Type B pancreatic cell (in vitro differentiated cells): ENCODE results near the gene PRELP. TPM values are rescaled to one million over a fixed set of nuclear protein-coding genes. Genes with fewer than 3 reads are reported as not detected.
"Not testable (repeated sequence)": the region's sequence is repeated elsewhere in the genome, so short reads cannot be mapped to it uniquely, and the experiment has no call there.

ENCODE experiments used
- DNase-seq: peaks from one replicate; pipeline ENCODE4 v3.0.0; 2021; ENCODE audit warnings: mixed read lengths; ENCODE audit not compliant: unreplicated experiment; ENCODE audit errors: extremely low spot score
- H3K27ac Mint-ChIP-seq: 2 replicates; pipeline ENCODE4 v1.8.0; 2021; ENCODE audit warnings: mild to moderate bottlenecking, mixed read lengths
- H3K27me3 Mint-ChIP-seq: 2 replicates; pipeline ENCODE4 v1.8.0; 2021; ENCODE audit warnings: mixed read lengths
- H3K36me3 Mint-ChIP-seq: 2 replicates; pipeline ENCODE4 v1.8.0; 2021; ENCODE audit warnings: mixed read lengths
- H3K4me1 Mint-ChIP-seq: one replicate; pipeline ENCODE4 v1.8.0; 2021; ENCODE audit warnings: mixed read lengths; ENCODE audit not compliant: unreplicated experiment
- H3K4me3 Mint-ChIP-seq: 2 replicates; pipeline ENCODE4 v1.8.0; 2021; ENCODE audit warnings: mild to moderate bottlenecking, mixed read lengths
- H3K9me3 Mint-ChIP-seq: 2 replicates; pipeline ENCODE4 v1.8.0; 2021; ENCODE audit warnings: mixed read lengths
- total RNA-seq: library from RNA; stranded (reverse); gene quantifications from 2 replicates; pipeline ENCODE4 v1.2.1, GENCODE V29; 2021; ENCODE audit warnings: low replicate concordance
- TF ChIP-seq, protein P1 (sequence below): fragments of 200-600 bp; sonication (generic); conservative IDR thresholded peaks from 2 replicates; pipeline ENCODE4 v1.5.0; 2021; ENCODE audit warnings: antibody characterized with exemption, mild to moderate bottlenecking

PRELP gene
- total RNA-seq, 1 donor from 2014 or later: 1.1 TPM

DNA sequence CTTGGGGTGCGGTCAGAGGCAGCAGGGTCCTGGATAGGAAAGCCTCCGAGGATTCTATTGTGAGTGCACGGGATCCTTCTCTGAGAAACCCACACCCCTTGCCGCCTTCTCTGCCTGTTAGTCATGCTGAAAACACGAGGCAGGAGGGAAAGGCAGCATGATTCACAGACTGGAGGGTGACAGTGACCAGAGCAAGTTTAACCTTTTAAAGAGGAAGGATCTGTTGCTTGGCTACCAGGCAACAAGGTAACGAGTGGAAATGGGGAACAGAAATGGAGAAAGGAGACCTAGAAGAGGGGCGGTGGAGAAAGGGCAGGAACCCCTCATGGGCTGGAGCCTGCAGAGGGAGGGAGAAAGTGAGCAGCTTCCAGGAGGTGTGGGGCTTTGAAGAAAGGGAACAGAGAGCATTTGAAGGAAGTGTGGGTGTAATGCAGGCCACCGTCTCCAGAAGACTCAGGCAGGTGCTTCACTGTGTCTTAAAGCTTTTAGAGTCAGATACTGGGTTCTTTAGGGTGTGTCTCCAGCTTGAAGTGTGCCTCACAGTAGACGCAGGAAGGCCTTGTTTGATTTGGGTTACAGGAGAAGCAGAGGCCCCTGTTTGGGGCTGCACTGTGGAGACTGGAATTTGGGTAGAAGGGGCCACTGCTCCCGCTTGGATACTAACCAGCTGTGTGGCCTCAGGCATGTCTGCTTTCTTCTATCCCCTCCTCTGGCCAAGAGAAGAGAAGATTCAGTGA is 37.4 kb downstream of the PRELP start:
- no peaks in the 10 kb centered on the region for H3K9me3 Mint-ChIP-seq
- peak overlapping the region; percentile 98 for H3K27ac Mint-ChIP-seq
- H3K36me3 Mint-ChIP-seq: no peaks in the 10 kb centered on the region
- H3K4me3 Mint-ChIP-seq: peak overlapping the region; percentile 74
- peaks cover 82% of the 10 kb centered on the region for H3K4me1 Mint-ChIP-seq
- TF ChIP-seq, protein P1, sequence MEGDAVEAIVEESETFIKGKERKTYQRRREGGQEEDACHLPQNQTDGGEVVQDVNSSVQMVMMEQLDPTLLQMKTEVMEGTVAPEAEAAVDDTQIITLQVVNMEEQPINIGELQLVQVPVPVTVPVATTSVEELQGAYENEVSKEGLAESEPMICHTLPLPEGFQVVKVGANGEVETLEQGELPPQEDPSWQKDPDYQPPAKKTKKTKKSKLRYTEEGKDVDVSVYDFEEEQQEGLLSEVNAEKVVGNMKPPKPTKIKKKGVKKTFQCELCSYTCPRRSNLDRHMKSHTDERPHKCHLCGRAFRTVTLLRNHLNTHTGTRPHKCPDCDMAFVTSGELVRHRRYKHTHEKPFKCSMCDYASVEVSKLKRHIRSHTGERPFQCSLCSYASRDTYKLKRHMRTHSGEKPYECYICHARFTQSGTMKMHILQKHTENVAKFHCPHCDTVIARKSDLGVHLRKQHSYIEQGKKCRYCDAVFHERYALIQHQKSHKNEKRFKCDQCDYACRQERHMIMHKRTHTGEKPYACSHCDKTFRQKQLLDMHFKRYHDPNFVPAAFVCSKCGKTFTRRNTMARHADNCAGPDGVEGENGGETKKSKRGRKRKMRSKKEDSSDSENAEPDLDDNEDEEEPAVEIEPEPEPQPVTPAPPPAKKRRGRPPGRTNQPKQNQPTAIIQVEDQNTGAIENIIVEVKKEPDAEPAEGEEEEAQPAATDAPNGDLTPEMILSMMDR: no peak
- DNase-seq: no peak
- H3K27me3 Mint-ChIP-seq: no peaks in the 10 kb centered on the region

GRCh38 chr1:203513585-203514031 is 38.0 kb downstream of the PRELP start:
- no peak for DNase-seq
- peak overlapping the region; percentile 98 for H3K27ac Mint-ChIP-seq
- H3K36me3 Mint-ChIP-seq: no peaks in the 10 kb centered on the region
- H3K4me1 Mint-ChIP-seq: peaks cover 80% of the 10 kb centered on the region
- TF ChIP-seq, protein P1: no peak
- H3K4me3 Mint-ChIP-seq: peak overlapping the region; percentile 74
- H3K9me3 Mint-ChIP-seq: no peaks in the 10 kb centered on the region
- H3K27me3 Mint-ChIP-seq: no peaks in the 10 kb centered on the region

DNA sequence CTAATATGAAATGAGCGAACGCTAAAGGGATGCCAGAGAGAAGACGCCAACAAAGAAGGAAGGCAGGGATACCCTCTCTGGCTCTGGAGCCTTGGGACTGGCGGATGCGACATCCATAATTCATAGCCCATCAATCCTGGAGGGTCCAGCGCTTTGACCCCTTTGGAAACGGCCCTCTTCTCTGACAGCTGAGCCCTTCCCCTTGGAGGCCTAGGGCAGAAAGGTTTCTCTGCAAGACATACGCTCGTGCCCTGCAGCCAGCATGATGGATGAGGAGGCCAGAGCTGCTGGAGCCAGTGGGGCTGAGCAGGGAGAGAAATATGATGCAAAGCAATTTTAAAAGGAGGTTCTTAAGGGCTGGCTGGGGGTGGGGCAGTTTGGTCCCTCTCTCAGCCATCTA is 40.6 kb downstream of the PRELP start:
- Mint-ChIP-seq H3K4me1 (peaks cover 85% of the 10 kb centered on the region), H3K27me3 (no peaks in the 10 kb centered on the region), H3K27ac (peak overlapping the region; percentile 91), H3K36me3 (no peaks in the 10 kb centered on the region), H3K4me3 (peak overlapping the region; percentile 64), H3K9me3 (no peaks in the 10 kb centered on the region)
- TF ChIP-seq, protein P1: no peak
- no peak for DNase-seq

DNA sequence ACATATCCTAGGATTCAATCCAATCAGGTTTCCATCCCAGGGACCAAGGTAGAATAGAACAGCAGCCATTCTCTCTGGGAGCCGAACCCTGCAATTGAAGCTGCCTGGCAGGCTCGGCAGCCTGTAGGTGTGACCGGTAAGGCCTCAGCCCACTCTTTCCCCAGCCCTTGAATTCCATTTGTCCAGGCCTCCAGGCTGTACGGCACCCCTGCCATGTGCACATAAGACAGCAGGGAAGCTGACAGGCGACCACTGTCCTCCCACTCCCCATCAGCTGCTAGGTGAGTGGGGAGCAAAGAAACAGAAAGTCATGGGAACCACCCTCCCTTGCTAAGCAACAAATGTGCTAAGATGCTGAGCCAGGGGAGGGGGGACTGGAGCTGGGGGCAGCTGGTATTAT is 41.3 kb downstream of the PRELP start:
- Mint-ChIP-seq H3K36me3 (no peaks in the 10 kb centered on the region), H3K27ac (peak overlapping the region; percentile 91), H3K27me3 (no peaks in the 10 kb centered on the region)

DNA sequence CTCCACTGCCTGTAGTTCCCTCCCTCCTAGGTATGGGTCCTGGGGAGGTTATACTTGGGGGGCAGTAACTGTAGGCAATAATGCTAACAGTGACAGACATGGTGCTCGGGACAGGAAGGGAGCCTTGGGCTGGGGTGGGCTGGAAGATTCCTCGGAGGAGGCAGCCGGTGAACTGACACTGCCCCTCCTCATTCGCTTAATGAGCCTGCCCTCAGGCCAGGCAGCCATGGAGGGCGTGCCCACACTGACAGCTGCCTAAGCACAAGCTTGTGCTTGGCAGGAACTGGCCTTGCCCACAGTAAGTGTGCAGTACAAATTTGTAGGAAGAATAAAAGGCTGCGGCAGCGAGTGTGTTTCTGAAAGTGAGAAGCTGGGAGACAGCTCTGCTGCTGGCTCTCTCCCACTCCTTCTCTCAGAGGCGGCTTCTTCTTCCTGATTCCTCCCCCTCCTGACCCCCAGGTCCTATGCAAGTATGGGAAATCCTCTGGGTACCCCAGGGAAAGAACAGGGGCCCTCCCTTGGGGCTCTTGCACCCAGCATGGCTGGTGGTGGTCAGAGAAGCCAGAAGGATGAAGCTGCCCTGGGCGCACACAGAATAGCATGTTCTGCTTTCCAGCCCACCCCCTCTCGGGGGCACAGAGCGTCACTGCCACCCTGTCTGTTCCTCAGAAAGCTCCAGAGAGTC is 42.0 kb downstream of the PRELP start:
- Mint-ChIP-seq H3K27me3 (no peaks in the 10 kb centered on the region), H3K4me3 (peak overlapping the region; percentile 68), H3K27ac (peak overlapping the region; percentile 91), H3K36me3 (no peaks in the 10 kb centered on the region), H3K4me1 (peaks cover 85% of the 10 kb centered on the region), H3K9me3 (no peaks in the 10 kb centered on the region)
- no peak for DNase-seq
- TF ChIP-seq, protein P1: no peak

More for the DNA sequence above, 41.3 kb downstream of the PRELP start:
- Mint-ChIP-seq H3K4me3 (peak overlapping the region; percentile 68), H3K4me1 (peaks cover 85% of the 10 kb centered on the region), H3K9me3 (no peaks in the 10 kb centered on the region)
- DNase-seq: no peak
- TF ChIP-seq, protein P1: no peak

DNA sequence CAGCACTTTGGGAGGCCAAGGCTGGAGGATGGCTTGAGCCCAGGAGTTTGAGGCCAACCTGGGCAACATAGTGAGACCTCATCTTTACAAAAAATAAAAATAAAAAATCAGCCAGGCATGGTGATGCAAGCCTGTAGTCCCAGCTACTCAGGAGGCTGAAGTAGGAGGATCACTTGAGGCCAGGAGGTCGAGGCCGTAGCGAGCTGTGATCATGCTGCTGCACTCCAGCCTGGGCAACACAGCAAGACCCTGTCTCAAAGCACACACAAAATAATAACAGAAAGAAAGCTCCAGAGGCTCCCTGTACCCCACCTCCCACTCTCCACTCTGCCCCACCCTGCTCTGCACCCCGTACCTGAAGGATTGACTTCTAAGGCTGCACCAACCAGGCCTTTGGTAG is 42.5 kb downstream of the PRELP start:
- H3K36me3 Mint-ChIP-seq, DNase-seq, H3K4me3 Mint-ChIP-seq, H3K9me3 Mint-ChIP-seq, H3K27me3 Mint-ChIP-seq: not testable (repeated sequence)
- Mint-ChIP-seq H3K4me1 (peaks cover 85% of the 10 kb centered on the region), H3K27ac (peak overlapping the region; percentile 77)
